ENCODE data around the gene SLC6A11. TPM values are rescaled to one million over a fixed set of nuclear protein-coding genes. Genes with fewer than 3 reads are reported as not detected.

The SLC6A11 gene
- total RNA-seq, 2 experiments from 2014 or later: not detected

DNA sequence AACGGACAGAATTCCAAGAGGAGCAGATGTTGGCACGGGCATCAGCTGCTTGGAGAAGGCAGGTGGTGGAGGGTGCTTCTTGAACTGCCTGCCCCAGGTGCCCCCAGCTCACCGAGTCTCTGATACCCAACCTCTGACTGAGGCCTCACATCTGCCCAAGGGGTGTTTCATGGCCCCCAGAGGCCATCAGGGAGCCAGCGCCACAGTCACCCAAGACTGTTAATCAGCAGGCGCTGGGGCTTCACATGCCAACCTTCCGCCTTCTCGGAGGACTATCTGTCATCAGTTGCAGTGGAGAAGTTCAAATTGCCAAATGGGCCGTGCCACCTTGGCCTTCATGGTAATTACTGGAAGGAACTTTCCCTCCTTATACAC is 114.6 kb downstream of the SLC6A11 start:
- intact Hi-C loops (cut with micrococcal nuclease; ENCODE audit: unreplicated experiment): no loop called here
- no peak overlapping the region for H3K4me3 ChIP-seq (ENCODE audit: low read depth, low read length, poor library complexity, severe bottlenecking)
- no peak overlapping the region for H3K4me2 ChIP-seq (ENCODE audit: low read length)
- H2AFZ ChIP-seq (ENCODE audit: low read length): no peak overlapping the region
- H3K4me1 ChIP-seq (ENCODE audit: insufficient read depth, low read length, poor library complexity, severe bottlenecking): no peaks in the 10 kb centered on the region
- no peaks in the 10 kb centered on the region for H3K36me3 ChIP-seq (ENCODE audit: insufficient read depth, low read length)
- DNase-seq (ENCODE audit: low spot score): no peak
- no peak for TF ChIP-seq EZH2phosphoT487 (IDR thresholded peaks at IDR 0.05; ENCODE audit: borderline replicate concordance, low read depth, low read length)
- TF ChIP-seq, protein P1, sequence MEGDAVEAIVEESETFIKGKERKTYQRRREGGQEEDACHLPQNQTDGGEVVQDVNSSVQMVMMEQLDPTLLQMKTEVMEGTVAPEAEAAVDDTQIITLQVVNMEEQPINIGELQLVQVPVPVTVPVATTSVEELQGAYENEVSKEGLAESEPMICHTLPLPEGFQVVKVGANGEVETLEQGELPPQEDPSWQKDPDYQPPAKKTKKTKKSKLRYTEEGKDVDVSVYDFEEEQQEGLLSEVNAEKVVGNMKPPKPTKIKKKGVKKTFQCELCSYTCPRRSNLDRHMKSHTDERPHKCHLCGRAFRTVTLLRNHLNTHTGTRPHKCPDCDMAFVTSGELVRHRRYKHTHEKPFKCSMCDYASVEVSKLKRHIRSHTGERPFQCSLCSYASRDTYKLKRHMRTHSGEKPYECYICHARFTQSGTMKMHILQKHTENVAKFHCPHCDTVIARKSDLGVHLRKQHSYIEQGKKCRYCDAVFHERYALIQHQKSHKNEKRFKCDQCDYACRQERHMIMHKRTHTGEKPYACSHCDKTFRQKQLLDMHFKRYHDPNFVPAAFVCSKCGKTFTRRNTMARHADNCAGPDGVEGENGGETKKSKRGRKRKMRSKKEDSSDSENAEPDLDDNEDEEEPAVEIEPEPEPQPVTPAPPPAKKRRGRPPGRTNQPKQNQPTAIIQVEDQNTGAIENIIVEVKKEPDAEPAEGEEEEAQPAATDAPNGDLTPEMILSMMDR (conservative IDR thresholded peaks at IDR 0.05; ENCODE audit: low read length): no peak
- H3K9me2 ChIP-seq (ENCODE audit: insufficient read depth, low read length): no peaks in the 10 kb centered on the region
- H3K9me3 ChIP-seq (ENCODE audit: low read length): no peaks in the 10 kb centered on the region
- ChIA-PET POLR2A (no interaction called here), CTCF (ENCODE audit: unreplicated experiment) (no interaction called here)
- H3K79me2 ChIP-seq (ENCODE audit: insufficient read depth, low read depth, low read length): no peaks in the 10 kb centered on the region
- no peaks in the 10 kb centered on the region for H4K20me1 ChIP-seq (ENCODE audit: insufficient read depth, low read length)
- no TSS peak for BruUV-seq (replicated peaks)
- H3K27ac ChIP-seq (ENCODE audit: low read depth, low read length, poor library complexity, severe bottlenecking): no peak overlapping the region

DNA sequence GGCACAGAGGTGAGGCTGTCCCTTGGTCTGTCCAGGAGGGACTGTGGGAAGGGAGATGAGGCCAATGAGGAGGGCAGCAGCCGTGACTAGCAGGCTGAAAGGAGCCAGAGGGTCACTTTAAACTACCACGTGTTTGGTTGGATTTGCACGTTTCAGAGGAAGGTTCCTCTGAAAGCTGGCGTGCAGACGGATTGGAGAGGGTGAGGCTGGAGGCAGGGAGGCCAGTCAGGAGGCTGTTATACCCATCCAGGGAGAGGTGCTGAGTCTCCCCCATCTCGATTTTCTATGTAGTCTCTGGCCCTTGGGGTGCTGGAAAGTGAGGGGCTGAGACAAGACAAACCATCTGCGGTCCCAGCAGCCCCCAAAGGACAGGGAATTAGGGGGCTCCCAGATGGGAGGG is 116.6 kb downstream of the SLC6A11 start:
- Histone ChIP-seq H3K36me3 (ENCODE audit: insufficient read depth, low read length) (no peaks in the 10 kb centered on the region), H3K9me2 (ENCODE audit: insufficient read depth, low read length) (no peaks in the 10 kb centered on the region), H3K9me3 (ENCODE audit: low read length) (no peaks in the 10 kb centered on the region), H2AFZ (ENCODE audit: low read length) (no peak overlapping the region), H3K27ac (ENCODE audit: low read depth, low read length, poor library complexity, severe bottlenecking) (no peak overlapping the region), H3K79me2 (ENCODE audit: insufficient read depth, low read depth, low read length) (no peaks in the 10 kb centered on the region), H4K20me1 (ENCODE audit: insufficient read depth, low read length) (no peaks in the 10 kb centered on the region), H3K4me3 (ENCODE audit: low read depth, low read length, poor library complexity, severe bottlenecking) (no peak overlapping the region), H3K4me1 (ENCODE audit: insufficient read depth, low read length, poor library complexity, severe bottlenecking) (no peaks in the 10 kb centered on the region), H3K4me2 (ENCODE audit: low read length) (no peak overlapping the region)
- TF ChIP-seq EZH2phosphoT487 (IDR thresholded peaks at IDR 0.05; ENCODE audit: borderline replicate concordance, low read depth, low read length): no peak
- intact Hi-C loops (cut with micrococcal nuclease; ENCODE audit: unreplicated experiment): no loop called here
- ChIA-PET POLR2A (no interaction called here), CTCF (ENCODE audit: unreplicated experiment) (no interaction called here)
- DNase-seq (ENCODE audit: low spot score): no peak
- BruUV-seq (replicated peaks): no TSS peak

DNA sequence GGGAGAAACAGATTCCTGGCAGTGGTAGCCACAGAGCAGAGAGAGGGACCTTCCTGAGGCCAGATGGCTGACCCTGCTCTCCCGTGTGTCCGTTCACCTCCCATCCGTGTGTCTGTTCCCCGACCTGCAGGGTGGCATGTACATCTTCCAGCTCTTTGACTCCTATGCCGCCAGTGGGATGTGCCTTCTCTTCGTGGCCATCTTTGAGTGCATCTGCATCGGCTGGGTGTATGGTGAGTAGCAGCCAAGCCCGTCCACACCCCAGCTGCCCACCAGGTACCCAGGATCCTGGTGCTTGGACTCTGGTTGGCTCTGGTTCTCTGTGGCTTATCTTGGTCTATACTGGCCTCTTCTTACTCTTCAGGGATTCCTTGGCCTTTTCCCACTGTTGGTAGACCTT is 117.0 kb downstream of the SLC6A11 start:
- CTCF ChIA-PET (ENCODE audit: unreplicated experiment): no interaction called here
- no TSS peak for BruUV-seq (replicated peaks)

More for the DNA sequence above, 117.0 kb downstream of the SLC6A11 start:
- POLR2A ChIA-PET: no interaction called here
- intact Hi-C loops (cut with micrococcal nuclease; ENCODE audit: unreplicated experiment): no loop called here
- H3K79me2 ChIP-seq (ENCODE audit: insufficient read depth, low read depth, low read length): no peaks in the 10 kb centered on the region
- H2AFZ ChIP-seq (ENCODE audit: low read length): no peak overlapping the region
- H3K4me3 ChIP-seq (ENCODE audit: low read depth, low read length, poor library complexity, severe bottlenecking): no peak overlapping the region
- no peaks in the 10 kb centered on the region for H3K9me3 ChIP-seq (ENCODE audit: low read length)
- no peaks in the 10 kb centered on the region for H3K36me3 ChIP-seq (ENCODE audit: insufficient read depth, low read length)
- no peak for DNase-seq (ENCODE audit: low spot score)
- no peak overlapping the region for H3K27ac ChIP-seq (ENCODE audit: low read depth, low read length, poor library complexity, severe bottlenecking)
- no peaks in the 10 kb centered on the region for H4K20me1 ChIP-seq (ENCODE audit: insufficient read depth, low read length)
- H3K4me1 ChIP-seq (ENCODE audit: insufficient read depth, low read length, poor library complexity, severe bottlenecking): no peaks in the 10 kb centered on the region
- no peaks in the 10 kb centered on the region for H3K9me2 ChIP-seq (ENCODE audit: insufficient read depth, low read length)
- TF ChIP-seq EZH2phosphoT487 (IDR thresholded peaks at IDR 0.05; ENCODE audit: borderline replicate concordance, low read depth, low read length): no peak
- TF ChIP-seq, protein P1 (conservative IDR thresholded peaks at IDR 0.05; ENCODE audit: low read length): no peak
- H3K4me2 ChIP-seq (ENCODE audit: low read length): no peak overlapping the region

All from OCI-LY7 (cell line).